ENCODE results near the gene RNF39.

DNA sequence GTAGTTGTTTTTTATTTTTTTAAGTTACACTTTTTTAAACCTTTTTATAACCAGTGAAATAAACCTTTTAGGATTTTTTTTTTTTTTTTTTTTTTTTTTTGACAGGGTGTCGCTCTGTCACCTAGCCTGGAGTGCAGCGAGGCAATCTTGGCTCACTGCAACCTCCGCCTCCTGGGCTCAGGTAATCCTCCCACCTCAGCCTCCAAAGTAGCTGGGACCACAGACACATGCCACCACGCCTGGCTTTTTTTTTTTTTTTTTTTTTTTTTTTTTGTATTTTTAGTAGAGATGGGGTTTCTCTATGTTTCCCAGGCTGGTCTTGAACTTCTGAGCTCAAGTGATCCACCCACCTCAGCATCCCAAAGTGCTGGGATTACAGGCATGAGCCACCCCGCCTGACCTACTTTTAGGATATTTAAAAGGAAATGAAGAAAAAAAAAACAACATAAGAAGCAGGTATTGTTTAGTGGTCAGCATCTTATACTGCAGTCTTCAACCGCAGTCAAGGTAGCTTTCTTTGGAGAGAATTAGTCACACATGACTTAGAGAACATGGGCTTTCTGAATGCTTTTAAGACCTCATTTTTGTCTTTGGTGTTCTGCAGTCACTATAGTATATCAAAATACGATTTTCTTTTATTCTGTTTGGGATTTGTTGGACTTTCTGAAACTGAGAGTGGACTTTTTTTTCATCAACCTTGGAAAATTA lies 12.9 kb downstream of the RNF39 start:
- TF ChIP-seq POLR2A (IDR thresholded peaks at IDR 0.05; ENCODE audit: low read depth, low read length) (no peak), POLR2AphosphoS5 (IDR thresholded peaks at IDR 0.05; ENCODE audit: low read depth, low read length) (no peak), TAF1 (IDR thresholded peaks at IDR 0.05; ENCODE audit: borderline replicate concordance, low read depth, low read length) (no peak)

All from GM12892 (cell line).